Measurements from ENCODE around the gene CALHM5.

- no peak for TF ChIP-seq CTCF (IDR thresholded peaks at IDR 0.05)
- TF ChIP-seq POLR2AphosphoS5 (IDR thresholded peaks at IDR 0.05) = no peak
- TF ChIP-seq EP300 (IDR thresholded peaks at IDR 0.05) = no peak
Observed at GRCh38 chr6:116564921-116565872, 53.8 kb downstream of the CALHM5 start.
